NCI-H524 treated with DMSO at 0.1 percent for 48 hours (cell line): ENCODE data around the gene WNT7A.
"Not testable (repeated sequence)": the region's sequence is repeated elsewhere in the genome, so short reads cannot be mapped to it uniquely, and the experiment has no call there.

Source experiments
- DNase-seq: peaks from one replicate; lab custom pipeline; 2025; lab: John Stamatoyannopoulos, UW

Gene WNT7A

DNA sequence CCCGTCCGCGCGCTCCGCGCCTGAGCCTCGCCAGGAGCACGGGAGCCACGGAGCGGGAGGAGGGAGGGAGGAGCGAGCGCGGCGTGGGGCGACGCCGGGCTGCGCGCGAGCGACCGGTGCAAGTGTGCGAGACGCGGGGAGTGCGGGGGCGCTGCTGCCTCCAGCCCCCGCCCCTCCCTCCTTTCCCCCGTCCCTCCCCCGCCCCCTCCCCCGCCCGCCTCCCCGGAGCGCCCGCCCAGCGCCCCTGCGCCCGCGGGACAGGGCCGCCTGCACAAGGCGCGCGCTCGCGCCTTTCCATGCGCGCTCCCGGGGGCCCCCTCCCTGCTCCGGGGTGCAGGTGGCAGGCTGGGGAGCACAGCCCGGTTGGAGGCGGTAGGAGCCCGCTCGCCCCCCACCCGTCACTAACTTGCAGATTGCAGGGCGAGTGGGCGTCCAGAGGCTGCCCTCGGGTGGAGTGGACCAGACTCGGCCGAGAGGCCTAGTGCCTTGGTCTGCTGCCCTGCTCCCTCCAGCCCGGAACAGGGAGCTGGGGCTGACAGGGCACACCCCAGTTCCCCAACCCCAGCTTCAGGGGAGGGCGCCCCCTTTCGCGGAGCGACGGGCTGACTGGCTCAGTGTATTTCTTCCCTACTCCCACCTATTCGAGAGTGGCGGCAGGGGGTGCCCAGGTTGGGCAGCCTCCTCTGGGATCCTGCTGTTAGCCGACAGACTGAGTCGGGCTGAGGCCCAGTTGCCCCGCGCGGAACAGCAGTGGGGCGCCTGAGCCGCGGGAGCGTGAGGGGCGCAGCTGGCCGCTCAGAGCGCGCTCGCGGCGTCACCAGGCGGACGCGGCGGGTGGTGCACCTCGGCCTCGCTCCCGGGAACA, at the start of gene WNT7A:
Gene WNT7A (minus strand): TSS at position 126 of the 865 bp plus-strand sequence. CDS start 255 bp downstream, outside the sequence.
- no peak for DNase-seq

DNA sequence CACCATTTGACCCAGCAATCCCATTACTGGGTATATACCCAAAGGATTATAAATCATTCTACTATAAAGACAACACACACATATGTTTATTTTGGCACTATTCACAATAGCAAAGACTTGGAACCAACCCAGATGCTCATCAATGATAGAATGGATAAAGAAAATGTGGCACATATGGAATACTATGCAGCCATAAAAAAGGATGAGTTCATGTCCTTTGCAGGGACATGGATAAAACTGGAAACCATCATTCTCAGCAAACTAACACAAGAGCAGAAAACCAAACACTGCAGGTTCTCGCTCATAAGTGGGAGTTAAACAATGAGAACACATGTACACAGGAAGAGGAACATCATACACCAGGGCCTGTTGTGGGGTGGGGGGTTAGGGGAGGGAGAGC, 48.9 kb upstream of the WNT7A start:
- not testable (repeated sequence) for DNase-seq

- no peak for DNase-seq
Observed at GRCh38 chr3:13927295-13927694, 47.4 kb upstream of the WNT7A start.

- no peak for DNase-seq
Observed at GRCh38 chr3:13916375-13916774, 36.5 kb upstream of the WNT7A start.

DNA sequence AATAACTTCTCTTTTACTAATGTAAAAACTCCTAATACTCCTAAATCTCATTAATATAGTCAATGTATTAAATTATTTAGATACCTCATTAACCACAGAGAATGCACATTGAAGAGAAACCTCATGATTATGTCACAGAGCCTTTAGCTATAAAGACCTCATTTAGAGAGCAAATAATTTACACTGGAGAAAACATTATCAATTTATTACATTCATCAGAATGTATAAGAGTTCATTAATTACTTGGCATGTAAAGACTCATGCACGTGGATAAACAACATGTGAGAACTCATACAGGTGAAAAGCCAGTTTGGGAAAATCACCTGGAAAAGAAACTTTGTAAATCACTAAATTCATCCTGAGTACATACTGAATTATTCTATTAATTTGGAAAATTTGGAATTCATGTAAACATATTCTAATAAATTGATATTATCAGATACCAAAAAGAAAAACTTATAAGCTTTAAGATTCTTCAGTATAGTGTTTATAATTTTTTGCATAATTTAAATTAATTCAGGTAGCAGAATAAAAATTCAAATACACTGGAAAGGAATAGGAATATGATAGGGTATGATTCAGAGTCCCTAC, 22.9 kb upstream of the WNT7A start:
- DNase-seq, result no peak

- DNase-seq, result no peak
Observed at GRCh38 chr3:13901935-13902584, 22.2 kb upstream of the WNT7A start.

DNA sequence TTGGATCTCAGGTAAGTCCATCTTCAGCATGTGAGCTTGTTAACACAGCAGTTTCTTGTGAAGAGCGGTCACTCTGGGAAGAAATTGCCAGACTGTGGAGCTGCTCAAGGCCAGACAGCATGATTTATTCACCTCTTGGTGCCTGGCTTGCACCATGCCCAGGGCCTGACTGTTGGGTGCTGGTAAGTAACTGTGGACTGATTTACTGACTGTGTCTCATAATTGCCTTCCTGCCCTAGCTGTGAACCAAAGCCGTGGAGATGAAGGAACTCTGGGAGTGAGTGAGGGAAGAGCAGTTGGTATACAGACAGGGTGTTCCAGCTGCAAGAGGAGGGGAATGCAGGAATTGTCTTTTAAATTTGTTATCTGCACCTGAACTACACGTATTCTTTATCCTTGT, 18.5 kb upstream of the WNT7A start:
- DNase-seq, result no peak

- DNase-seq, result no peak
Observed at GRCh38 chr3:13896473-13897154, 16.7 kb upstream of the WNT7A start.

GRCh38 chr3:13895155-13896105, 15.6 kb upstream of the WNT7A start:
- peak; percentile 61 for DNase-seq

DNA sequence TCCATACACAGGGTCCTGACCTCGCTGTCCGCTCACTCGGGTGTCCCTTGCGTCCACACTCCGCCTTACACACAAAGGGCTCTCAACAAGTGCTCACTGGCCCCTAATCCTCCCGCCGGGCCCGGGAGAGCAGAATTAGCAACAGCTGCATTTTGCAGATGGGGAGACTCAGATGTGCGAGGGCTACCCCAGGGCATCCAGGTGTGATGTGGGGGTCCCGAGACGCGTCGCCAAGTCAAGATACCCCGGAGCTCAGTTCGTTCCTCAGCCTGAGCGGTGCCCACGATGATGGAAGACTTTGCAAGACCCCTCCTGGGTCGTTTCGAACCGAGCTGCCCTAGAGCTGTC, 14.9 kb upstream of the WNT7A start:
- DNase-seq, result no peak

DNA sequence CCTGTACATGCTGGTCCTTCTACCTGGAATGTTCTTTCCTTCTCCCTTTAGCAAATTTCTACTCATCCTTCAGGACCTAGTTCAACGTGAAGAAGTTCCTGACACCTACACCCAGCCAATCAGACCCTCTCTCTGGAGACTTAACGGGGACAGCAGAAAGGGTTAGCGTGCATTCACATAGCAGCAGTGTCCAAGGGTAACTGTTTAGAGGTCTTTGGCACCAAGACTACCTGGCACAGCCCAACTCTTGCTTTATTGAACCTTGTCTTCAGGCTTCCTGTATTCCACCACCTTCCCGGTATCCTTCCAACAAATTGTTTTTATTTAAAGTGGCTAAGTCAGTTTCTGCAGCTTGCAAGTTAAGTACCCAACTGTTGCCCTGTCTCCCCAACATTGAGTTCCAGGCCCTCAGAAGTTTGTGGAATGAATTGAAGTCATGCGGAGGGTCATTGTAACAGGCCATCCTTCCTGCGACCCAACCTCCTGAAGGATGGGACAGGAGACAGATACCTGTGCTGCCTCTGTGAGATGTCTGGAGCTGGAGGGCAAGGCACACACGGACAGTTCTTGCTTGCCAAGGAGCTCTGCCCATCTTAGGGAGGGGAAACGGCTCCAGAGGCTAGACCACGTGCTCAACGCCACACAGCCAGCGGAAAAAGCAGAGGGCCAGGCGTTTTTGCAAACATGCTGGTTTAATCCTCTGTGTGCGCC, 14.4 kb upstream of the WNT7A start:
- DNase-seq, result no peak

- DNase-seq, result no peak
Observed at GRCh38 chr3:13892304-13892703, 12.4 kb upstream of the WNT7A start.

- no peak for DNase-seq
Observed at GRCh38 chr3:13891492-13892073, 11.7 kb upstream of the WNT7A start.

GRCh38 chr3:13891017-13891392, 11.1 kb upstream of the WNT7A start:
- no peak for DNase-seq

DNA sequence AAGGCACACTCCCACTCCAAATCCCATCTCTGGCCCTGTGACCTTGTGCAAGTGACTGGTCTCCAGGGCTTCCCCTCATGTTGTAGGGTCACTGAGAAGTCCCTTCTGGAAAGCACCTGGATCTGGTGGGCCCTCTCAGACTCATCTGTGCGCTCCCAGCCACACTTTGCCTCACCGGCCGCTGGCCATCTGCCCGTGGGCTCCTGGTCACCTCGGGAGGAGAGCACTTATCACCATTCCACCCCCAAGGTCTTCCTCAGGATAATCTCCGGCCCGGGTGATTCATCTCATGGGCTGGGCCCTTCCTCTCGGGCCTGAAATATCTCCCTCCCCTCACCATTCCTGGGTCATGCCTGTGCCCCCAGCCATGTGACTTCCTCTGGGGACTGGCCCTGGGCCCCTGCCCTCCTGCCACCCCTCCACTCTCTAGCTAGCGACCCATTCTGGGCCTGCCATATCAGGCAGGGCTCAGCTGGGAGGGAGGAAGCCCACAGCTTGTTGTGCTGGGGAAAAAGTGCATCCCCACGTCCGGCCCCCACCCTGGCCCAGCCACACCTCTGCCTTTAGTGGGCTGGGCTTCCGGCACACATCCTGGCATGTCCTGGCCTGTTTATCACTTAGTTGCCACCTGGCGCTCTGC, 10.6 kb upstream of the WNT7A start:
- no peak for DNase-seq

GRCh38 chr3:13888576-13888975, 8.7 kb upstream of the WNT7A start:
- DNase-seq, result no peak

DNA sequence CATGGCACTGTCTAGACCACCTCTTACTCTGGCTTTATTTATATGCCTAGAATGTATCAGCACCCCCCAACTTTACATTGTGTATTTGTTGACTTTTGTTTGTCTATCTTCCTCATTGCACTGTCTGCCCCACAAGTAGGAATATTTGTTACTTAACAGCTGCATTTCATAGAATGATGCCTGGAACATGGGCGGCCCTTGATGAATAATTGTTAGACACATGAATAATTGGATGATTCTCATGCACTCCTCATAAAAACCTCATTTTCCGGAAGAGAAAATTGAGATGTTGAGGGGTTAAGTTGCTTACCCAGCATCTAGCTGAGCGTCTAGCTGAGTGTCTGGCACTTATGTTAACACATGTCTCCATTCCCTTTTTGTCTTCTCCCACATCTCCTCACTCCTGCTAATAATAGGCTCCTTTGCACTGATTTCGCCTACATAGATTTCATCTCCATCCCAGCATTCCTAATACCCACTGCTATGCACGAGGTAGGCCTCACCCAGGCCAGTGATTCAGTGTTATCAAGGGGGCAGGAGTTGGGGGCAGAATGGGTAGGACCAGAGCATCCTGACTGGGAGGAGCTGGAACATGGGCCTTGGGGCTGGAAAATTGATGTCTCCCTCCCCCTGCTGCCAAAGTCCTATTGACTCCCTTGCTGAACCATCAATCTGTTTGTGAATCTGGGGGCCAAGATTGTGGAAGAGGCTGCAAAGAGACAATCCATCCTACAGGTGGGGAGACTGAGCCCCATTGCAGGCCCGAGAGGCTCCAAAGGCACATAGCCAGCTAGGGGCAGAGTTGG, 7.8 kb upstream of the WNT7A start:
- DNase-seq, result no peak

DNA sequence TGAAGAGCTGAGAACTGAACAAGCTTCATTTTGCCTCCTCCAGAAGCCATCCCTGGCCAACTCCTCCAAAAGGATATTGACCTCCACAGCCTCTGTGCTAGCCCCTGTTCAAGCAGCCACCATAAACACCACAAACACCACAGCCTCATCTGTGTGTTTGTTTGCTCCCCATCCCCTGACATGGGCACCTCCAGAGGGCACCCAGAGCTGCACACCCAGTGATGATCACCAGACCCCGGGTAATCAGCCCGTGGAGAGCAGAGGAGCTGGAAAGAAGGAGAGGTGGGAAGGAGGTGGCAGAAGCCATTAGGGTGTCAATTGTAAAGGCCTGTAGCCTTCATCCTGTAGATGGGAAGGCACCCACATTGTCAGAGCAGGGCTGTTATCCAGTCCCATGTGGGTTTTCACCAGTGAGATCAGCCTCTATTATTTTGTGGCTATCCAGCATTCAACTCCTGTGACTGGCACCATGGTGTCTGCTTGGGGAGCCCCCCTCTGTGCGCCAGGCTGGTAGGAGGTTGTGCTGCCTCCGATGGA, 6.8 kb upstream of the WNT7A start:
- no peak for DNase-seq

GRCh38 chr3:13885704-13886010, 5.8 kb upstream of the WNT7A start:
- DNase-seq, result no peak
